Measurements from ENCODE around the gene CDH12. TPM values are rescaled to one million over a fixed set of nuclear protein-coding genes. Genes with fewer than 3 reads are reported as not detected.

The CDH12 gene
- total and polyA plus RNA-seq, 7 donors: not detected

GRCh38 chr5:22111320-22111719 lies 741.8 kb downstream of the CDH12 start:
- no peaks in the 10 kb centered on the region for H3K4me1 ChIP-seq
- DNase-seq (no peak), ATAC-seq (no peak)
- no peaks in the 10 kb centered on the region for H3K9me3 ChIP-seq
- intact Hi-C loops (cut with DNase I): no loop called here
- no peak overlapping the region for H3K4me3 ChIP-seq
- TF ChIP-seq, protein P1, sequence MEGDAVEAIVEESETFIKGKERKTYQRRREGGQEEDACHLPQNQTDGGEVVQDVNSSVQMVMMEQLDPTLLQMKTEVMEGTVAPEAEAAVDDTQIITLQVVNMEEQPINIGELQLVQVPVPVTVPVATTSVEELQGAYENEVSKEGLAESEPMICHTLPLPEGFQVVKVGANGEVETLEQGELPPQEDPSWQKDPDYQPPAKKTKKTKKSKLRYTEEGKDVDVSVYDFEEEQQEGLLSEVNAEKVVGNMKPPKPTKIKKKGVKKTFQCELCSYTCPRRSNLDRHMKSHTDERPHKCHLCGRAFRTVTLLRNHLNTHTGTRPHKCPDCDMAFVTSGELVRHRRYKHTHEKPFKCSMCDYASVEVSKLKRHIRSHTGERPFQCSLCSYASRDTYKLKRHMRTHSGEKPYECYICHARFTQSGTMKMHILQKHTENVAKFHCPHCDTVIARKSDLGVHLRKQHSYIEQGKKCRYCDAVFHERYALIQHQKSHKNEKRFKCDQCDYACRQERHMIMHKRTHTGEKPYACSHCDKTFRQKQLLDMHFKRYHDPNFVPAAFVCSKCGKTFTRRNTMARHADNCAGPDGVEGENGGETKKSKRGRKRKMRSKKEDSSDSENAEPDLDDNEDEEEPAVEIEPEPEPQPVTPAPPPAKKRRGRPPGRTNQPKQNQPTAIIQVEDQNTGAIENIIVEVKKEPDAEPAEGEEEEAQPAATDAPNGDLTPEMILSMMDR (IDR thresholded peaks at IDR 0.05): no peak
- H3K27ac ChIP-seq: no peak overlapping the region
- 69 to 86% (median 80%) methylated on average over 3 of the region's 3 CpGs for WGBS, 3 donors
- H3K36me3 ChIP-seq (ENCODE audit: insufficient read depth in 1 of 2, low read depth in 1 of 2): no peaks in the 10 kb centered on the region
- no peaks in the 10 kb centered on the region for H3K27me3 ChIP-seq (ENCODE audit: insufficient read depth in 3 of 3, low read length in 2 of 3)

DNA sequence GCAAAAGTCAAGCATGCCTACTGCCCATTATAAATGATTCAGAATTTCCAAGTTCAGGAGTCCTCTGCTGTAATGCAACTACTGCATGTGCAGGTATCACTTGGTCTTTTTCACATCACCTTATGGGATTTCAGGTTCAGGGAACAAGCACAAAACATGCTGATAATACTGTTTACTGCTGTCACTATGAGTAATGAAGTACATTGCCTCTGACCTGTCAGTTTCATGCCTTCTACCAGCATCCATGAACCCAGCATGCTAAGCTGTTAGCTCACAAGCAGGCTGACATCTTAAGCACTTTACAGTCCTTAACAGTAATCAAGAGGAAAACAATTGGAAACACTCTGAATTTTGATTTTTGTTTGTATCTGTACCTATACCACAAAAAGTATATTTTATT lies 743.8 kb downstream of the CDH12 start:
- no peak overlapping the region for H3K4me3 ChIP-seq
- intact Hi-C loops (cut with DNase I): no loop called here
- TF ChIP-seq, protein P1 (IDR thresholded peaks at IDR 0.05): no peak
- no peaks in the 10 kb centered on the region for H3K36me3 ChIP-seq (ENCODE audit: insufficient read depth in 1 of 2, low read depth in 1 of 2)
- no peaks in the 10 kb centered on the region for H3K27me3 ChIP-seq (ENCODE audit: insufficient read depth in 3 of 3, low read length in 2 of 3)
- H3K9me3 ChIP-seq: no peaks in the 10 kb centered on the region
- no peak for ATAC-seq
- H3K4me1 ChIP-seq: no peaks in the 10 kb centered on the region
- DNase-seq: no peak
- no peak overlapping the region for H3K27ac ChIP-seq

GRCh38 chr5:22108545-22108944 lies 744.6 kb downstream of the CDH12 start:
- H3K9me3 ChIP-seq: no peaks in the 10 kb centered on the region
- ATAC-seq (no peak), DNase-seq (no peak)
- no peak overlapping the region for H3K4me3 ChIP-seq
- TF ChIP-seq, protein P1 (IDR thresholded peaks at IDR 0.05): no peak
- no peak overlapping the region for H3K27ac ChIP-seq
- H3K36me3 ChIP-seq (ENCODE audit: insufficient read depth in 1 of 2, low read depth in 1 of 2): no peaks in the 10 kb centered on the region
- intact Hi-C loops (cut with DNase I): no loop called here
- H3K27me3 ChIP-seq (ENCODE audit: insufficient read depth in 3 of 3, low read length in 2 of 3): no peaks in the 10 kb centered on the region
- H3K4me1 ChIP-seq: no peaks in the 10 kb centered on the region

GRCh38 chr5:22102823-22103359 lies 750.3 kb downstream of the CDH12 start:
- intact Hi-C loops (cut with DNase I): no loop called here
- TF ChIP-seq, protein P1 (IDR thresholded peaks at IDR 0.05): no peak
- ATAC-seq (no peak), DNase-seq (no peak)
- Histone ChIP-seq H3K4me3 (no peak overlapping the region), H3K9me3 (no peaks in the 10 kb centered on the region), H3K27ac (no peak overlapping the region), H3K4me1 (no peaks in the 10 kb centered on the region), H3K36me3 (ENCODE audit: insufficient read depth in 1 of 2, low read depth in 1 of 2) (no peaks in the 10 kb centered on the region), H3K27me3 (ENCODE audit: insufficient read depth in 3 of 3, low read length in 2 of 3) (no peaks in the 10 kb centered on the region)
- 66 to 73% (median 67%) methylated on average over 5 of the region's 5 CpGs for WGBS, 3 donors

GRCh38 chr5:22088517-22088916 lies 764.6 kb downstream of the CDH12 start:
- intact Hi-C loops (cut with DNase I): no loop called here
- Histone ChIP-seq H3K27ac (no peak overlapping the region), H3K4me3 (no peak overlapping the region), H3K4me1 (no peaks in the 10 kb centered on the region), H3K27me3 (ENCODE audit: insufficient read depth in 3 of 3, low read length in 2 of 3) (peaks cover 0 to 3% (median 0%) of the 10 kb centered on the region in 3 donors), H3K36me3 (ENCODE audit: insufficient read depth in 1 of 2, low read depth in 1 of 2) (no peaks in the 10 kb centered on the region), H3K9me3 (no peaks in the 10 kb centered on the region)
- TF ChIP-seq, protein P1 (IDR thresholded peaks at IDR 0.05): no peak
- no peak for ATAC-seq
- 77 to 90% (median 79%) methylated on average over 2 of the region's 2 CpGs for WGBS, 3 donors
- DNase-seq: no peak

Data from psoas muscle (tissue), 8 donors.